H54 (cell line): Measurements from ENCODE around the gene ARL6IP5.

Experiments used
- DNase-seq: peaks from one replicate; pipeline ENCODE4 v3.0.0; 2011; ENCODE audit warnings: low spot score, mixed read lengths; ENCODE audit not compliant: insufficient read length
- FAIRE-seq: peaks from 3 replicates; lab custom pipeline; 2011; peaks lifted over from hg19 to GRCh38; lab: Jason Lieb, UNC
- POLR2A ChIP-seq: IDR thresholded peaks from 2 replicates; pipeline ENCODE4 v1.6.1; 2011; ENCODE audit warnings: low read depth, mild to moderate bottlenecking, low read length

Gene ARL6IP5

DNA sequence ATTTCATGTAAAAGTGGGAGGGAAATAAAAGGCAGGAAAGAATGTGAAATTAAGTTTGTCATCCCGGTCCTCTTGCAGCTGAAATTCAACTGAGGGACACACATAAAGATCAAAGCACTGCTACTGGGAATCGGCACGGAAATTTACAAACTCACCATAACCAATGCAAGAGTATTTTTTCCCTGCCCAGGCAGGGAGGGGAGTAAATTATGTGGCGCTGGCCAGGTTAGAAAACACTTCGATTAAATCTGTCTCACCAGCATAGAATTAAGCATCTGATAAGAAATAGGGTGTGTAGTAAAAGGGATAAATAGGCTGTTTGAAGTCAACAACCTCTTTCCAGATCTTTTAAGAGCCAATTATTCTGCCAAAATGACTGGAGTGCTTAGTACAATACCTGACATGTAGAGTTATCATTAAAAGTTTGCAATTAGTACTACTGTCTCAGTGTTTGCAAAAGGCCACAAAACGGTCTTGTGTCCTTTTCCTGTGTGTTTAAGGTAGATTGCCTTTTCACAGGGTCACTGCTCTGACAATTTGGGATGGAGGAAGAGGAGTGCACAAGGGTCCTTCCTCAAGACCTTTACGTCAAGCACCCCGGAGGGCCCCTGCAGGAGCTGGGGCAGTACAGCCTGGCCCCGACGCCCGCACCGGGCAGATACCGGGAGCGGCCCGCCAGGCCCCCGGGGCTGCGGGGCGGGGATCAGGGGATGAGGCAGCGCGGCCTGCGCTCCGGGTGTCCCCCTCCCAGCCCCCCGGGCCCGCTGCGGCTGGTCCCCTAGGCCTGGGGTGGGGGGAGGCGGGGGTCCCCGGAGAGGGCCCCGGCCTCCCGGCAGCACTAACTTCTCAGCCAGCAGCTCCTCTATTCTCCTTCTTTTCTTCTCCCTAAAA is 5.2 kb upstream of the ARL6IP5 start:
- no peak for DNase-seq
- TF ChIP-seq POLR2A, result no peak

DNA sequence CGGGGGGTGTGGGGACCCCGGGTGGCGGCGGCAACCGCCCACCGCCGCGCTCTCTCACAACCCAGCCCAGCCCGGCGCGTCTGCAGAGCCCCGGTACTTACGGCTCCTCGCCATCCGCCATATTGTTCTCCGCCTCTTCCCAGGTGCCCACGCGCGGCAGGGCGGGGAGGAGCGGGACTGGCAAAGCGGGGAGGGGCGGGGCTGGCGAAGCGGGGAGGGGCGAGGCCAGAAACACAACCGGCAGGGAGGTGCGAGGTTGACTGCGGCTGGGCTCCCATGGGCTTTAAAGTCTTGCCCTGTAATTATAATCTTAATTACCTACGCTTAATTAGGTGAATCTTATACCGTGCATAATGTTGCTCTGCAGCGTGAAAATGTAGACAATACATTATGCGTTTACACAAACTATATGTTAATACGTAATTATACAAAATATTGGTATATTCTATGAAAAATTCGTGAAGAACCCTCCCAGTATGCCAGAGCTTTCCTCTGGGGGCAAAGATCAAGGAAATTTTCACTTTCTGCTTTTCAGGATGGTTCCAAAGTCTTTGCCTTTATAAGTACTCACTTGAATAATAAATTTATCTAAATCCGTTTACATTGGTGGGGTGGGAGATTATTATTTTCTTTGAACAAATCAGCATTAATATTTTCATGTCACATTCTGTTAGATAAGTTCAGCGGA is 4.4 kb upstream of the ARL6IP5 start, which contains the start of gene UBA3:
Gene UBA3, minus strand, starts transcription at position 133 of the 688 bp plus-strand sequence. Its CDS starts 12 bp downstream, at position 121.
- peak; percentile 78 for DNase-seq
- no peak for FAIRE-seq
- peak; percentile 91 for TF ChIP-seq POLR2A

More for the DNA sequence above, 5.2 kb upstream of the ARL6IP5 start:
- peak; percentile 61 for FAIRE-seq

DNA sequence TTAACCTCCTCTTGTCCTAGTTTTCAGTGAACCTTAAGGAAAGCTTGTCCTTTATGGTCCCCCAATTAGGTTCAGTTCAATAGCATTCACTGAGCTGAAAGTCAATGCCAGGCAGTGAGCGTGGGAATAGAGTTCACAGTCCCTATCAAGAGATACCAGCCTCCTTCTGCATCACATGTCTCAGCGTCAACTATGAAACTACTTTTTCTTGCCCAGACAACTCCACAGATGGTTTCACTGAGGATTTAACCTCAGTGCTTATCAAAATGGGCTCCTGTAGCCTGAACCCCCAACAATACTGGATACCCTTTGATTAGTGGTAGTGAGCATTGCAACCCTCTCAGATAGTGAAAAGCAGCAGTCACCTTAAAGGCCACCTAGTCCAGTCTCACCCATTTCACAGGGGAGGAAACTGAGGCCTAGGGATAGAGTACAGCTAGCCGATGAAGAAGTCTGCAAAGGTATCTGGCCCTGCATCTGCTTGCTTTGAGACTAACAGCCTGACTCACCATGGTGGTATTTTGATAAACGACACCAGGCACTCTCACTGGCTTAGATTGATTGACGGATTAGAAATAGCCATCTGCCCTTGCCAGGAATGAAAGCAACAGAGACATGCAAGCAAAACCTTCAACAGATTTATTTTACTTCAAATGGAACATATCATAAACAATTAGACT is 3.0 kb upstream of the ARL6IP5 start:
- TF ChIP-seq POLR2A, result no peak
- no peak for DNase-seq
- FAIRE-seq, result no peak

- DNase-seq, result no peak
- no peak for TF ChIP-seq POLR2A
- FAIRE-seq, result no peak
Observed at GRCh38 chr3:69082361-69082760, 2.4 kb upstream of the ARL6IP5 start.

GRCh38 chr3:69082805-69083204 is 1.9 kb upstream of the ARL6IP5 start:
- DNase-seq (no peak), FAIRE-seq (no peak)
- TF ChIP-seq POLR2A, result no peak

DNA sequence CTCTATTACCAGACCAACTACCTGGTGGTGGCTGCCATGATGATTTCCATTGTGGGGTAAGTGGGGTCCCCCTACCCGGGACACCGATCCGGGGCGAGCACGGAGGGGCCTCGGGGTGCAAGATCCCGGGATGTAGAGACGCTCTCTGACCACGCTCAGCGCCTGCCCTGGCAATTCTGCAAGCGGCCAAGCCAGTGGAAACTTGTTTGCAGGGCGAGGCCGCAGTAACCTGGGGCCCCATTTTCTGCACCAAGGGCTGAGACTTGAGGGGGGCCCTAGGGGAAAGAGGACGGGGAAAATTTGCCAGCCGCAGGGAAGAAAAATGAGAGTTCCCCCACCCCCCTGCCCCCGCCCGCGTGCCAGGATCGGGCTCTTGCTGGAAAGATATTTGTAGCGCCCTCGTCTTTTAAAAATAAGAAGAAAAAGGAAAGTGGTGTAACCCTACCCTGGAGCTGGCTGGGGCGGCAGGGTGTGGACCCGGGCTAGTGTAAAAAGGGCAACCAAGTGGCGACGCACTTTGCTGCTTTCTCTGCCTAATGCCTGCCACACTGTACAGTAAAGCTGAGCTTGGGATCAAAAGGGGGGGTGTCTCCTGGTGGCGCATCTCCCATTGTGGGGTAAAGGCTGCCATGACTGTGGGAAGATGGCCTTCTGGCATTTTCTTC is 563 bp downstream of the ARL6IP5 start:
- no peak for DNase-seq

GRCh38 chr3:69085833-69086722 is 1.3 kb downstream of the ARL6IP5 start:
- FAIRE-seq, result peak; percentile 86
- DNase-seq, result peak; percentile 45
- TF ChIP-seq POLR2A, result no peak

More for the DNA sequence above, 563 bp downstream of the ARL6IP5 start:
- no peak for FAIRE-seq
- TF ChIP-seq POLR2A, result no peak

GRCh38 chr3:69087030-69087791 is 2.5 kb downstream of the ARL6IP5 start:
- FAIRE-seq, result no peak
- TF ChIP-seq POLR2A, result no peak
- no peak for DNase-seq

DNA sequence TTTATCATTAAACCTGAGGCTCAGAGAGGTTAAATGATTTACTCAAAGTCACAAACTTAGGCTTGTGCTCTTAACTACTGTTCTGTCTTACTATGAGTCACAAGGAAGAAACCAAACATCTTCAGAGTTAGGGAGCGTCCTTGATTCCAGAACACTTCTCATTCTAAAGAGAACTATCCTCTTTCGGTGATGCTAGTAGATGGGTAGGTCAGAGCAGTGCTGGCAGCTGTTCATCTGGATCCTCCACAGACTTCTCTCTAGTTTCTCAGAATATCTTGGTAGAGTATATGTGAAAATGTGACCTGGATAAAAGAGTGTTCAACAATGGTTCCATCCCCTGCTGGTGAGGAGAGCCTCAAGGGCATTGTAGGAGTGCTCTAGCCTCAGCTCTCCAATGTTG is 3.3 kb downstream of the ARL6IP5 start:
- TF ChIP-seq POLR2A, result no peak
- FAIRE-seq (no peak), DNase-seq (no peak)

GRCh38 chr3:69090021-69090420 is 5.3 kb downstream of the ARL6IP5 start:
- FAIRE-seq (peak; percentile 15), DNase-seq (no peak)
- TF ChIP-seq POLR2A, result no peak

GRCh38 chr3:69091389-69092029 is 6.8 kb downstream of the ARL6IP5 start:
- FAIRE-seq (no peak), DNase-seq (no peak)
- TF ChIP-seq POLR2A, result no peak
